Measurements from ENCODE around the gene DNAJC1. TPM values are rescaled to one million over a fixed set of nuclear protein-coding genes. Genes with fewer than 3 reads are reported as not detected.

The DNAJC1 gene
- total and polyA plus RNA-seq, 10 of the 15 experiments (the other 5 are each of a cell fraction or from before 2014, with no cell fraction given), result 2.5 to 39.3 (median 20.4) TPM

DNA sequence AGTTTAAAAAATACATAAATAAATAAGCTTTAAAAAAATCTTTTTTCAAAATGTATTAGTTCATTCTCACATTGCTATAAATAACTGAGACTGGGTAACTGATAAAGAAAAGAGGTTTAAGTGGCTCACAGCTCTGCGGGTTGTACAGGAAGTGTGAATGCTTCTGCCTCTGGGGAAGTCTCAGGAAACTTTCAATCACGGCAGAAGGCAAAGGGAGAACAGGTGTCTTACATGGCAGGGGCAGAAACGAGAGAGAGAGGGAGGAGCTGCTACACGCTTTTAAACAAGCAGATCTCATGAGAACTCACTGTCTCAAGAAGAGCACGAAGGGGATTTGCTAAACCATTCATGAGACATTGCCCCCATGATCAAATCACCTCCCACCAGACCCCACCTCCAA lies 114.6 kb downstream of the DNAJC1 start (continued):
- TF ChIP-seq, protein P1, sequence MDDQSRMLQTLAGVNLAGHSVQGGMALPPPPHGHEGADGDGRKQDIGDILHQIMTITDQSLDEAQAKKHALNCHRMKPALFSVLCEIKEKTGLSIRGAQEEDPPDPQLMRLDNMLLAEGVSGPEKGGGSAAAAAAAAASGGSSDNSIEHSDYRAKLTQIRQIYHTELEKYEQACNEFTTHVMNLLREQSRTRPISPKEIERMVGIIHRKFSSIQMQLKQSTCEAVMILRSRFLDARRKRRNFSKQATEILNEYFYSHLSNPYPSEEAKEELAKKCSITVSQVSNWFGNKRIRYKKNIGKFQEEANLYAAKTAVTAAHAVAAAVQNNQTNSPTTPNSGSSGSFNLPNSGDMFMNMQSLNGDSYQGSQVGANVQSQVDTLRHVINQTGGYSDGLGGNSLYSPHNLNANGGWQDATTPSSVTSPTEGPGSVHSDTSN (IDR thresholded peaks at IDR 0.05; ENCODE audit: insufficient replicate concordance, low read depth, low read length), result no peak
- TF ChIP-seq, protein P2, sequence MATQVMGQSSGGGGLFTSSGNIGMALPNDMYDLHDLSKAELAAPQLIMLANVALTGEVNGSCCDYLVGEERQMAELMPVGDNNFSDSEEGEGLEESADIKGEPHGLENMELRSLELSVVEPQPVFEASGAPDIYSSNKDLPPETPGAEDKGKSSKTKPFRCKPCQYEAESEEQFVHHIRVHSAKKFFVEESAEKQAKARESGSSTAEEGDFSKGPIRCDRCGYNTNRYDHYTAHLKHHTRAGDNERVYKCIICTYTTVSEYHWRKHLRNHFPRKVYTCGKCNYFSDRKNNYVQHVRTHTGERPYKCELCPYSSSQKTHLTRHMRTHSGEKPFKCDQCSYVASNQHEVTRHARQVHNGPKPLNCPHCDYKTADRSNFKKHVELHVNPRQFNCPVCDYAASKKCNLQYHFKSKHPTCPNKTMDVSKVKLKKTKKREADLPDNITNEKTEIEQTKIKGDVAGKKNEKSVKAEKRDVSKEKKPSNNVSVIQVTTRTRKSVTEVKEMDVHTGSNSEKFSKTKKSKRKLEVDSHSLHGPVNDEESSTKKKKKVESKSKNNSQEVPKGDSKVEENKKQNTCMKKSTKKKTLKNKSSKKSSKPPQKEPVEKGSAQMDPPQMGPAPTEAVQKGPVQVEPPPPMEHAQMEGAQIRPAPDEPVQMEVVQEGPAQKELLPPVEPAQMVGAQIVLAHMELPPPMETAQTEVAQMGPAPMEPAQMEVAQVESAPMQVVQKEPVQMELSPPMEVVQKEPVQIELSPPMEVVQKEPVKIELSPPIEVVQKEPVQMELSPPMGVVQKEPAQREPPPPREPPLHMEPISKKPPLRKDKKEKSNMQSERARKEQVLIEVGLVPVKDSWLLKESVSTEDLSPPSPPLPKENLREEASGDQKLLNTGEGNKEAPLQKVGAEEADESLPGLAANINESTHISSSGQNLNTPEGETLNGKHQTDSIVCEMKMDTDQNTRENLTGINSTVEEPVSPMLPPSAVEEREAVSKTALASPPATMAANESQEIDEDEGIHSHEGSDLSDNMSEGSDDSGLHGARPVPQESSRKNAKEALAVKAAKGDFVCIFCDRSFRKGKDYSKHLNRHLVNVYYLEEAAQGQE (IDR thresholded peaks at IDR 0.05; ENCODE audit: low read depth, low read length), result no peak
- TF ChIP-seq, protein P3, sequence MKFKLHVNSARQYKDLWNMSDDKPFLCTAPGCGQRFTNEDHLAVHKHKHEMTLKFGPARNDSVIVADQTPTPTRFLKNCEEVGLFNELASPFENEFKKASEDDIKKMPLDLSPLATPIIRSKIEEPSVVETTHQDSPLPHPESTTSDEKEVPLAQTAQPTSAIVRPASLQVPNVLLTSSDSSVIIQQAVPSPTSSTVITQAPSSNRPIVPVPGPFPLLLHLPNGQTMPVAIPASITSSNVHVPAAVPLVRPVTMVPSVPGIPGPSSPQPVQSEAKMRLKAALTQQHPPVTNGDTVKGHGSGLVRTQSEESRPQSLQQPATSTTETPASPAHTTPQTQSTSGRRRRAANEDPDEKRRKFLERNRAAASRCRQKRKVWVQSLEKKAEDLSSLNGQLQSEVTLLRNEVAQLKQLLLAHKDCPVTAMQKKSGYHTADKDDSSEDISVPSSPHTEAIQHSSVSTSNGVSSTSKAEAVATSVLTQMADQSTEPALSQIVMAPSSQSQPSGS (IDR thresholded peaks at IDR 0.05; ENCODE audit: low read length), result peak; percentile 86
- TF ChIP-seq BACH1 (IDR thresholded peaks at IDR 0.05; ENCODE audit: borderline replicate concordance) (no peak), SIX5 (IDR thresholded peaks at IDR 0.05; ENCODE audit: low read depth, low read length, severe bottlenecking) (no peak), ZNF217 (IDR thresholded peaks at IDR 0.05) (no peak), HCFC1 (IDR thresholded peaks at IDR 0.05; ENCODE audit: low read length) (no peak), EGR1 (IDR thresholded peaks at IDR 0.05; ENCODE audit: borderline replicate concordance in 1 of 2, low read depth in 2 of 2, low read length in 2 of 2) (no peak), SIN3A (IDR thresholded peaks at IDR 0.05; ENCODE audit: low read depth, low read length) (no peak), IRF4 (IDR thresholded peaks at IDR 0.05; ENCODE audit: low read depth, low read length) (peak; percentile 48; the same call in 1 of the 2 replicates), CBX5 (IDR thresholded peaks at IDR 0.05; ENCODE audit: low read depth) (peak; percentile 91; the same call in 1 of the 2 replicates), PML (IDR thresholded peaks at IDR 0.05; ENCODE audit: low read length) (peak; percentile 48; the same call in 1 of the 2 replicates)
- TF ChIP-seq, protein P4, sequence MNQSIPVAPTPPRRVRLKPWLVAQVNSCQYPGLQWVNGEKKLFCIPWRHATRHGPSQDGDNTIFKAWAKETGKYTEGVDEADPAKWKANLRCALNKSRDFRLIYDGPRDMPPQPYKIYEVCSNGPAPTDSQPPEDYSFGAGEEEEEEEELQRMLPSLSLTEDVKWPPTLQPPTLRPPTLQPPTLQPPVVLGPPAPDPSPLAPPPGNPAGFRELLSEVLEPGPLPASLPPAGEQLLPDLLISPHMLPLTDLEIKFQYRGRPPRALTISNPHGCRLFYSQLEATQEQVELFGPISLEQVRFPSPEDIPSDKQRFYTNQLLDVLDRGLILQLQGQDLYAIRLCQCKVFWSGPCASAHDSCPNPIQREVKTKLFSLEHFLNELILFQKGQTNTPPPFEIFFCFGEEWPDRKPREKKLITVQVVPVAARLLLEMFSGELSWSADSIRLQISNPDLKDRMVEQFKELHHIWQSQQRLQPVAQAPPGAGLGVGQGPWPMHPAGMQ (IDR thresholded peaks at IDR 0.05; ENCODE audit: borderline replicate concordance), result peak; percentile 19; the same call in 1 of the 2 replicates
- TF ChIP-seq, protein P5, sequence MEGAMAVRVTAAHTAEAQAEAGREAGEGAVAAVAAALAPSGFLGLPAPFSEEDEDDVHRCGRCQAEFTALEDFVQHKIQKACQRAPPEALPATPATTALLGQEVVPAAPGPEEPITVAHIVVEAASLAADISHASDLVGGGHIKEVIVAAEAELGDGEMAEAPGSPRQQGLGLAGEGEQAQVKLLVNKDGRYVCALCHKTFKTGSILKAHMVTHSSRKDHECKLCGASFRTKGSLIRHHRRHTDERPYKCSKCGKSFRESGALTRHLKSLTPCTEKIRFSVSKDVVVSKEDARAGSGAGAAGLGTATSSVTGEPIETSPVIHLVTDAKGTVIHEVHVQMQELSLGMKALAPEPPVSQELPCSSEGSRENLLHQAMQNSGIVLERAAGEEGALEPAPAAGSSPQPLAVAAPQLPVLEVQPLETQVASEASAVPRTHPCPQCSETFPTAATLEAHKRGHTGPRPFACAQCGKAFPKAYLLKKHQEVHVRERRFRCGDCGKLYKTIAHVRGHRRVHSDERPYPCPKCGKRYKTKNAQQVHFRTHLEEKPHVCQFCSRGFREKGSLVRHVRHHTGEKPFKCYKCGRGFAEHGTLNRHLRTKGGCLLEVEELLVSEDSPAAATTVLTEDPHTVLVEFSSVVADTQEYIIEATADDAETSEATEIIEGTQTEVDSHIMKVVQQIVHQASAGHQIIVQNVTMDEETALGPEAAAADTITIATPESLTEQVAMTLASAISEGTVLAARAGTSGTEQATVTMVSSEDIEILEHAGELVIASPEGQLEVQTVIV (IDR thresholded peaks at IDR 0.05; ENCODE audit: borderline replicate concordance, partially characterized antibody), result no peak
- TF ChIP-seq, protein P6, sequence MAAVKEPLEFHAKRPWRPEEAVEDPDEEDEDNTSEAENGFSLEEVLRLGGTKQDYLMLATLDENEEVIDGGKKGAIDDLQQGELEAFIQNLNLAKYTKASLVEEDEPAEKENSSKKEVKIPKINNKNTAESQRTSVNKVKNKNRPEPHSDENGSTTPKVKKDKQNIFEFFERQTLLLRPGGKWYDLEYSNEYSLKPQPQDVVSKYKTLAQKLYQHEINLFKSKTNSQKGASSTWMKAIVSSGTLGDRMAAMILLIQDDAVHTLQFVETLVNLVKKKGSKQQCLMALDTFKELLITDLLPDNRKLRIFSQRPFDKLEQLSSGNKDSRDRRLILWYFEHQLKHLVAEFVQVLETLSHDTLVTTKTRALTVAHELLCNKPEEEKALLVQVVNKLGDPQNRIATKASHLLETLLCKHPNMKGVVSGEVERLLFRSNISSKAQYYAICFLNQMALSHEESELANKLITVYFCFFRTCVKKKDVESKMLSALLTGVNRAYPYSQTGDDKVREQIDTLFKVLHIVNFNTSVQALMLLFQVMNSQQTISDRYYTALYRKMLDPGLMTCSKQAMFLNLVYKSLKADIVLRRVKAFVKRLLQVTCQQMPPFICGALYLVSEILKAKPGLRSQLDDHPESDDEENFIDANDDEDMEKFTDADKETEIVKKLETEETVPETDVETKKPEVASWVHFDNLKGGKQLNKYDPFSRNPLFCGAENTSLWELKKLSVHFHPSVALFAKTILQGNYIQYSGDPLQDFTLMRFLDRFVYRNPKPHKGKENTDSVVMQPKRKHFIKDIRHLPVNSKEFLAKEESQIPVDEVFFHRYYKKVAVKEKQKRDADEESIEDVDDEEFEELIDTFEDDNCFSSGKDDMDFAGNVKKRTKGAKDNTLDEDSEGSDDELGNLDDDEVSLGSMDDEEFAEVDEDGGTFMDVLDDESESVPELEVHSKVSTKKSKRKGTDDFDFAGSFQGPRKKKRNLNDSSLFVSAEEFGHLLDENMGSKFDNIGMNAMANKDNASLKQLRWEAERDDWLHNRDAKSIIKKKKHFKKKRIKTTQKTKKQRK (IDR thresholded peaks at IDR 0.05; ENCODE audit: low read depth, low read length), result no peak

All from GM12878 (cell line).